NCI-H187 treated with DMSO at 0.1 percent for 48 hours (cell line): Measurements from ENCODE around the gene TRIM7.
"Not testable (repeated sequence)": the region's sequence is repeated elsewhere in the genome, so short reads cannot be mapped to it uniquely, and the experiment has no call there.

Source experiments
- DNase-seq: peaks from one replicate; lab custom pipeline; 2025; lab: John Stamatoyannopoulos, UW

TRIM7 gene

DNA sequence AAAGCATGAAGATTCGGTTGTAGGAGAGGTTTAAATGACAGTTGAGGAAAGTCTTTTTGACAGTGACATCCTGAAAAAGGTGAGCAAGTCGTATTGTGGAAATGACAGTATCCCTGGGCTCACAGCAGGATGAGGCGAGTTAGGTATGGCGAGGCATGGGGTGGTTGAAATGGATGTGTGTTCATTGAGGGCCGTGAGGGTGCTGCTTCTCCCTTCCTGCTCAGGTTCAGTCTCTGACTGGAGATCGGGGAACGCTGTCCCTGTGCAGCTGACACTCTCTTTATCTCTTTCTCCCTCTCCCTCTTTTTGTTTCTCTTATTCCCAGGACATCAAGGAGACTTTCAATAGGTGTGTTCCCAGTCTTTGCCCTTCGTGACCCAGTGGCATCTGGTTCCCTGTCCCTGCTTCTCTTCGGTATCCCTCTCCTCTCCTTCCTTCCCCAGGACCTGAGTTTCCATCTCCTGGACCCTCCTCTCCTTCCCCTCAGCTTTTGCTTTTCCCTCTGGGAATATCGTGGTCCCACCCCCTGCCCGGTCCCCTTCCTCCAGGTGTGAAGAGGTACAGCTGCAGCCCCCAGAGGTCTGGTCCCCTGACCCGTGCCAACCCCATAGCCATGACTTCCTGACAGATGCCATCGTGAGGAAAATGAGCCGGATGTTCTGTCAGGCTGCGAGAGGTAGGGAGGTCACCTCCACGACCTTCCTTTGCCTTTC lies 28.2 kb upstream of the TRIM7 start:
- no peak for DNase-seq

DNA sequence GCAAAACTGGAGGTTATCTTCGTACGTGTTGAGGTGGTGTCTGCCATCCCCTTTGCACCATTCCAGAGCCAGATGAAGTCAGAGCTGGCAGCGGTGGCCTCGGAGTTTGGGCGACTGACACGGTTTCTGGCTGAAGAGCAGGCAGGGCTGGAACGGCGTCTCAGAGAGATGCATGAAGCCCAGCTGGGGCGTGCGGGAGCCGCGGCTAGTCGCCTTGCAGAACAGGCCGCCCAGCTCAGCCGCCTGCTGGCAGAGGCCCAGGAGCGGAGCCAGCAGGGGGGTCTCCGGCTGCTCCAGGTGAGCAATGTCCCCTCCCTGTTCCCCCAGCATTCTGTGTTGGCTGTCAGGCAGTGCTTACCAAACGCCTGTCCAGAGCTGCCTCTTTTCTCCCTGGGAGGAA lies 27.6 kb upstream of the TRIM7 start:
- no peak for DNase-seq

DNA sequence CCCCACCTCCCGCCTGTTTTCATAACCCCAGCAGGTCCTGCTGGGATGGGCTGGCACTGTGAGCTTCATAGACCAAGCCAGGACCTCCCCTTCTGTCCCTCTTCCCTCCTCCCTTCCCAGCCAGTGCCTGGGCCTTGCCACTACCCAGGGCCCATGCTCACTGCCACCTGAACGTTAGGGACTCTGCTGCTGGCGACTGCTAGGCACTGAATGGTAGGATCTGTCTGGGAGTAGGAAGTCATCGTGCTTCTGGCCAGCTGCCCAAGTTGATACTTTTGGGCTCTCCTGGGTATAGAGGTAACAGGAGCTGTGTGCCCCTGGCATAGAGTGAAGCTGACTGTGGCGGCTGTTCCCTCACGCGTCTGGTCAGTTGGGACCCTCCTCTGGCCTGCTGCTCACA lies 26.4 kb upstream of the TRIM7 start:
- DNase-seq = no peak

DNA sequence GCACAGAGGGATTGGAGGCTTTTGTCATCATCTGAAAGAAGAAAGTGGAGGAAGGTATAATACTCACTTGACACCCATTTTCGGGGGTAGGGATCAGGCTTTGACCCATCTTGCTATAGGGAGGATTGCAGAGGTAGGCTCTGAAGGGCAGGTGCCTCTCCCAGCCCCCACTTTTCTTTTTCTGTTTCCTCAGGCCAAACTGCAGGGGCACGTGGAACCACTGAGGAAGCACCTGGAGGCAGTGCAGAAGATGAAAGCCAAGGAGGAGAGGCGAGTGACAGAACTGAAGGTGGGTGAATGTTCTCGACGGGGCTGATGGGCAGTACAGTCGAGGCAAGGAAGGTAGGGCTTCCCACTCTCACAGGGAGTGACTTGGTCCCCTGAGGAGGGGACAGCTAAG lies 25.6 kb upstream of the TRIM7 start:
- DNase-seq = no peak

DNA sequence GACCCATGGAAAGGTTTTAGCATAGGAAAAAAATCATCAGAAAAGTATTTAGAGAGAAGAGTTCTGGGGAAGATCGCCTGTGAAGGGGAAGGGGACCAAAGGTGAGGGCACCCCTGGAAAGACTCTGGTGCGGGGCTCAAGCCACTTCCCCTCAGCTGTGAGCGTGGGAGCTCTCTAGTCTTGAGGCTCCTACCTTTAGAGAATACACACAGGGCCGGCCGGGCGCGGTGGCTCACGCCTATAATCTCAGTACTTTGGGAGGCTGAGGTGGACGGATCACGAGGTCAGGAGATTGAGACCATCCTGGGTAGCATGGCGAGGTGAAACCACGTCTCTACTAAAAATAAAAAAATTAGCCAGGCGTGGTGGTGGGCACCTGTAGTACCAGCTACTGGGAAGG lies 25.0 kb upstream of the TRIM7 start:
- no peak for DNase-seq

DNA sequence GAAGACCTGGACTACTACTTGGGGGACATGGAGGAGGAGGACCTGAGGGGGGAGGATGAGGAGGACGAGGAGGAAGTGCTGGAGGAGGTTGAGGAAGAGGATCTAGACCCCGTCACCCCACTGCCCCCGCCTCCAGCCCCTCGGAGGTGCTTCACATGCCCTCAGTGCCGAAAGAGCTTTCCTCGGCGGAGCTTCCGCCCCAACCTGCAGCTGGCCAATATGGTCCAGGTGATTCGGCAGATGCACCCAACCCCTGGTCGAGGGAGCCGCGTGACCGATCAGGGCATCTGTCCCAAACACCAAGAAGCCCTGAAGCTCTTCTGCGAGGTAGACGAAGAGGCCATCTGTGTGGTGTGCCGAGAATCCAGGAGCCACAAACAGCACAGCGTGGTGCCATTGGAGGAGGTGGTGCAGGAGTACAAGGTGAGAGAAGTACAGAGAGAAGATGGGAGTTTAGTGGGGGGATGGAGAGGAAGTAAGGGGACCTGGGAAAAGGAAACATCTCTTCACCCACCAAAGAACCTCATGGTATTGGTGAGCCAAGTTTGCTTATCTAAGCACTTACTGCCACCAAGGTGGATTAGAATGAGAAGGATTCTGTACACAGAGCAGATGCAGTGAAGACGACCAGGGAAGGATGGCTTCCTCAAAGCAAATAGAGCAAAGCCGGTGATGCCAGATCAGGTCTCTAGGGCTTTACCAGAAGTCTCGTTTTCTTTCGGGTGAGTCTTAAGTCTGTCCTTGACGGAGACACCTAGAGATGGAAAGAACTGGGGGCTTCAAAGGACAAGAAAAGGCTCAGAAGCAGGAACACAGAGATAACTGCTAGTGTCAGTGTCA lies 19.6 kb upstream of the TRIM7 start:
- DNase-seq = no peak

DNA sequence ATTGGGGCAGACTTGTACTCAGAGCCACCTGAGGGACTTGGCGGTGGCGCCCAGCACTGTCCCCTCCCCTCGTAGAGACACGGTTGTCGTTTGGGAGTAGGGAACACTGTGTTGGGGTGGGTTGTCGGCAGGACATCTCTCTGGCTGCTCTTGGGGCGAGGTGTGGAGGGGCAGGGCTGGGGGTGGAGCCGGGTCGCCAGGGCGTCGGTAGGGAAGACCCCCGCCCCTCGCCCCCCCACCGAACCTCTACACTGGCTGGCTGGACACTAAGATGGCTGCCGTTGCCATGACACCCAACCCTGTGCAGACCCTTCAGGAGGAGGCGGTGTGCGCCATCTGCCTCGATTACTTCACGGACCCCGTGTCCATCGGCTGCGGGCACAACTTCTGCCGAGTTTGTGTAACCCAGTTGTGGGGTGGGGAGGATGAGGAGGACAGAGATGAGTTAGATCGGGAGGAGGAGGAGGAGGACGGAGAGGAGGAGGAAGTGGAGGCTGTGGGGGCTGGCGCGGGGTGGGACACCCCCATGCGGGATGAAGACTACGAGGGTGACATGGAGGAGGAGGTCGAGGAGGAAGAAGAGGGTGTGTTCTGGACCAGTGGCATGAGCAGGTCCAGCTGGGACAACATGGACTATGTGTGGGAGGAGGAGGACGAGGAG lies 18.9 kb upstream of the TRIM7 start:
- DNase-seq = no peak

DNA sequence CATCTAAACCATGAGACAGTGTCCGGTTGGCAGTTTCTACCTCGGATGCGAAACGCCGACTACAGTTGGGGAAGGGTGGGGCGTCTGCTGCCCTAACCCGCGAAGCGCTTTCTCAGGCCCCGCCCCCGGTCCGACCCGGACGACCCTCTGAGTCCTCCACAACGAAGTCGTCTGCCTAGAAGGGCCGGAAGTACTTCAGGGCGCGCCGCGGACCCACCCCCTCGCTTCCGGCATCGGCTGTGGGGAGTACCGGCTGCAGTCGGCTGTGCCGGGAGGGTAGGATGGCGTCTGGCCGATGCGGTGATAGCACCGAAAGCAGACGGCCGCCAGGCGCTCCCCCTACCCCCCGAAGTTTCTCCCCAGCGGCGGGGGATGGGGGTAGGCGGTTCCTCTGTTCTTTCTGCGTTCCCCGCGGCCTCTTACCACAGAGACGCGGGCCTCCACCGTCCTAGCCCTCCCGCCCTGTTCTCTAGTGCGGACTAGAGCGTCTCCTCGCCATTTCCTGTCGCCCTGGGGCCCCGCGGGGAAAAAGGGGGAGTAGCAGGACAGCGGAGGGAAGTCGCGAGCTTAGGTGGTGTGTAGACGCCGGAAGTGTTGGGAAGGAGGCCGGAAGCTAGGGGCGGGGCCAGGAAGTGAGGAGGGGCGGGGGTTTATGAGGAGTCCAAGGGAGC lies 18.2 kb upstream of the TRIM7 start, which contains the start of gene TRIM41:
Gene TRIM41 (plus strand): TSS at position 224 of the 671 bp plus-strand sequence. CDS start 719 bp downstream, outside the sequence.
- no peak for DNase-seq

DNA sequence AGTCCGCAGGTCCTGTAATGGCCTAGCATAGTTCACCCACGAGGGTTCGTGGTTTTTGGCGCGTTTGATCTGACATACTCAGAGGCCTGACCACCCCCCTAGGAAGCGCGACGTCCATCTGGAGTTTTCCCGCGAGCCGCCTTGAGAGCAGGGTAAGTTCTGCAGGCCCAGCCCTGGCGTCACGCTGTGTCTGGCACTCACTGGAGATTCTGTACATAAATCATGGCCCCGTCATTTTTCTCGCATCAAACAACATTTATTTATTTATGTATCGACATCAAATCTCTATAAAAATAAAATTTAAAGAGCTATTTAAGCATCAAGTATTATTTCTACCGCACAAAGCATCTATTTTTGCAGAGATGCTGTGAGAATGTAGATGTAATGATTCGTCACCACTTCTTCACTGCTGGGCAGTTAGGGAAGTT lies 17.6 kb upstream of the TRIM7 start:
- no peak for DNase-seq

DNA sequence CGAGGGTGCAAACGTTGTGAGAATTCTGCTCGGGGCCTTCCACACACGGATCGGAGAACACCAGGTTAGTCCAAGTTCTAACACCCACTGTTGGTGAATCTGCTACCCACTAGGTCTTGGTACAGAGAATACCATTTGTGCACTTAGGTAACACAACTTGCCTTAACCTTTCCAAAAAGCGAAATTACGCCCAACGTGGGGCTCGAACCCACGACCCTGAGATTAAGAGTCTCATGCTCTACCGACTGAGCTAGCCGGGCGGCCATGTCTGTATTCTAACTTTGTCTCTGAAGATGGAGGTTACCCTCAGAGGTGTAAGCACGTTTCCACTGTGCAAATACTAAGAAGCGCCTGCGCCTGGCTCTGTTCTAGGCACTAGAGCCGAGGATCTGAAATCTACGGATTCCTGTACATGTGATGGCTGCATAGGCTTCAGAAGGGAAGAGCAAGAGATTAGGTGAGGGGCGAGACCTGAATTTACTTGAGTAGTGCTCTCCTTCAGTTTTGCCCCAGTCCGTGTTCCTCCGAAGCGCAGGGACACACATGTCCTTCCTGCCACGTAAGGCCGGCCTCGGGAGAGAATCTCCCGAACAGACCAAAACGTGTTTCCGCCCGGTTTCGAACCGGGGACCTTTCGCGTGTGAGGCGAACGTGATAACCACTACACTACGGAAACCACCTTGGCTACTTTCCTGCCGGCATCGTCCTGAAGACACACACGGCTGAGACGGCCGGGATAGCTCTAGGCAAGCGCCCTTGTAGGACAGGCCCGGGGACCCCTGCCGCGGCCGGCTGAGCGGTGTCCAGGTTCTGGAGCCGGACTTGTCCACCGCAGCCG lies 17.0 kb upstream of the TRIM7 start:
- DNase-seq = no peak

DNA sequence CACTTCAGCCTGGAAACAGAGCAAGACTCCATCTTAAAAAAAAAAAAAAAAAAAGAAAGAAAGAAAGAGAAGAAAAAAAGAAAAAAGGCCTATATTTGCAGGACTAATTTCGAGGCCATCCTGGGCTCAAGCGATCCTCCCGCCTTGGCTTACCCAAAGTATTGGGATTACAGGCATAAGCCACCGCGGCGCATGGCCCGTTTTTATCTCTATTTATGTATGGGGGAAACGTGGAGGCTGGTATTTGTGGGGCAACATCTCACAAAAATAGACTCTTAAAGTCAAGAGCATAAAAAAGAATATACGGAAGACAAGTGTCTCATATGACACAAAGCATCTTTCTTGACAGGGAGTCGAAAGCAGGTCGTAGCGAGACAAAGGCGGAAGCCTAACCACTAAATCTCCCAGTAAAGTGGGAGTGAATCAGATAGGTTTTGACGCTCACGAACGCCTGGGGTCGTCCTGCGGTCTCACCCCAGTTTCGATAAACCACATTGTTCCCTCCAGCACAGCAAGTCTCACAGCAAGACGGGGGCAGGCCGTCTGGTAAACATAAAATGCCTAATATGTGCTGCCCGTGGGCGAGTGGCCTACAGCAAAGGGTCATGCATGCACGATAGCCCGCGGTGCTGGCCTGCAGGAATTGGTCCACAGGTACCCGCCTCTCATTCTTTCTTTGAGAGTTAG lies 16.3 kb upstream of the TRIM7 start:
- DNase-seq = no peak

DNA sequence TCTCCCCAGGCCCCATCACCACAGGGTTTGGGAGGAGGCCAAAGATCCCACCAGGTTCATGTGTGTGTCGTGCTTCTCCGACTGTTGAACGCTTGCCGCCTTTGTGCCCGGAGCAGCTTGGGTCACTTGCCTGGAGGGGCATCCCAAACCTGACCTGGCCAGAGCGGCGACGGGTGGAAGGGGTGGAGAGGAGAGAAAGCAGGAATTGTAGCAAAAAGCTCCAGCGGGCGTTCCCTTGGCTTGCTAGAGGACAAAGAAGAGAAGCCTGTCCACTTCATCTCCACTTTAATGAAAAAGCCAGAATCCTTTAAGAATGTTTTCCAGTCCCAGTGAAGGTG lies 15.2 kb upstream of the TRIM7 start:
- no peak for DNase-seq

DNA sequence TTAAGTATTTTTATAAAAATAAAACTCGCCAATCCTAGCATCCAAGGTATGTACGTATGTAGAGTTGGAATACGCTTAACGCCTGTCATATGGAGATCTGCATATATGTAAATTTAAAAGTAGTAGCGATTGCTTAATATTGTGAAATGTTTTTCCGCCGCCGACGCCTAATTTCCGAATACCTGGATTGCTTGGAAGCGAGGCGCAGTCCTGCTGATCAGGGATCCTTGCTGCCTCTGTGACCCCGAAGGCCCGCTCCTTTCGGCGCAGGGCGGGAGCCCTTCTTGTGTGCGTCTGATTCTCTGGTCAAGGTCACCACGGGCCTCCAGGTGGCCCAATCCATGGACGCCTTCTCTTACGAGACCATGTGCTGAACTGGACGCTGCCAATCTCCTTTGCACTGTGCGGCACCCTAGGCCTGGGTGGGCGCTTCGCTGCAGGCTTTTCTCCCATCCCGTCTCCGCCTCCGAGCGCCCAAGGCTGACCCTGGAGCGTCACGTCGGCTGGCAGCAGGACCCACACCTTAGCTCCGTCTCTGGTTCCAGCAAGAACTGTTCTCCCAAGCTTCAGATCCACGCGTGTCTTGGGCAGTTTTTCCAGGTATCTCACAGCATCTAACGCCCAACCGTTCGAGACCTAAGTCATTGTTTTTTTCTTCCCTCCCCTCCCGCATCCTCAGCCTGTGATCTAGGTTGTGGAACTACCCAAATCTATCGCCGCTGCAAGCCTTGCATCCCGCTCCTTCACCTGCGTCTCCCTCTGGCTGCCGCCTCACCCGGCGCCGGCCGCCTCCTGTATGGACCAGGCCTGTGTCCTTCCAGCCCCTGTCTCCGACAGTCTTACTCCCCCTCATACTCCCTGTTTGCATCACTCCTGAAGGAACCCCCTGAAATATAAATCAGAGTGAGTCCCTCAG lies 14.5 kb upstream of the TRIM7 start:
- no peak for DNase-seq

DNA sequence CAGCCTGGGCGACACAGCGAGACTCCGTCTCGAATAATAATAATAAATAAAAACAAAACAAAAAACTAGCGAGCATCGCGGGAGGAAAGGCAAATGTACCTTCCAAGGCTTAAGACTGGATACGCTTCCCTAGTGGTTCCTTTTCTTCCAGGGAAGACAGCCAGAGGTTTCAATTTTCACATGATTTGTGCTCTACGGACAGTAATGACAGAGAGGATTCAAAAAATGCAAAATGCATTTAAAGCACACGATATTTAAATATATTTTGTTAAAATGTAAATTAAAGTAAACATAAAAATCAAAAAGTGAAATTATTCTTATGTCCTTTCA lies 13.8 kb upstream of the TRIM7 start:
- DNase-seq = no peak

DNA sequence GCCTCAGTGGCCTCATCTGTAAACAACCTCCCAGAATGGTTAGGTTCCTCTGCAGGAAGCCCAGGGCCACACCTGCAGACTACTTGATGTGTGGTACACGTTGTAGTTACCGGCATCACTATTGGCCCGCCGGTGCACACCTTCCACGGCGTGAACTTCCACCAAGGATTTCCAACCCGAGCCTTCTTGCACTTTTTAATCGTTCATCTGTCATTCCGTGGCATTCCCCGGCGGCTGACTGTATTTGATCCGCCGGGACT lies 12.7 kb upstream of the TRIM7 start:
- DNase-seq = no peak

DNA sequence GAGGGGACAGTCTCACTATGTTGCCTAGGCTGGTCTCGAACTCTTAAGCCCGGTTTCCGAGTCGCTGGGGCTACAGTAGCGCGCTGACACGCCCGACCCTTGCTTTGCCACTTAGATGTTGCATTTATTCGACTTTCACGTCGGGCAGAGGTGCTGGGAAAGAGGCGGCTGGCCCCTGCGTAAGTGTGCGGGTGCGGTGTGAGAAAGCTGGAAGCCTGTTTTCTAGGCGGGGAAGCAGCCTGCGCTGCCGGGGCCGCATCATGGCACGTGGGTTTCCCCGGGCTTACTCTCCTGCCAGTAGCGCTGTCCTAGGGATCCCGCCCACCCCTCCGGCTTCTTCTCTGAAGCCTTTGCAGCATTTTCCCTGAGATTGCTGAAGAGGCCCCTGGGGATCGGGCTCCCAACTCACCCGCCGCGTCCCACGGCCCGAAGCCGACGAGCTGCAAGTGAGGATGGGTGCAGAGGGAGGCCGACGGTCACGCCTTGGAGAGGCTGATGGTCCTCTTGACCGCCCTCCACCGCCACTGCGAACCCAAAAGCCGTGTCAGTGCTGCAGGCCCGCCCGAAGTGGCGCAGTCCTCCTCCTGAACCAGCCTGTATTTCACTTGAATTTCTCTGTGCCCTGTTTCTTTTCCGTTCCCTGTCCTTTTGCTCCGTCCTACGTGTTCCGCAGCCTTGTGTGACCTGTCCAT lies 12.3 kb upstream of the TRIM7 start:
- DNase-seq = no peak

DNA sequence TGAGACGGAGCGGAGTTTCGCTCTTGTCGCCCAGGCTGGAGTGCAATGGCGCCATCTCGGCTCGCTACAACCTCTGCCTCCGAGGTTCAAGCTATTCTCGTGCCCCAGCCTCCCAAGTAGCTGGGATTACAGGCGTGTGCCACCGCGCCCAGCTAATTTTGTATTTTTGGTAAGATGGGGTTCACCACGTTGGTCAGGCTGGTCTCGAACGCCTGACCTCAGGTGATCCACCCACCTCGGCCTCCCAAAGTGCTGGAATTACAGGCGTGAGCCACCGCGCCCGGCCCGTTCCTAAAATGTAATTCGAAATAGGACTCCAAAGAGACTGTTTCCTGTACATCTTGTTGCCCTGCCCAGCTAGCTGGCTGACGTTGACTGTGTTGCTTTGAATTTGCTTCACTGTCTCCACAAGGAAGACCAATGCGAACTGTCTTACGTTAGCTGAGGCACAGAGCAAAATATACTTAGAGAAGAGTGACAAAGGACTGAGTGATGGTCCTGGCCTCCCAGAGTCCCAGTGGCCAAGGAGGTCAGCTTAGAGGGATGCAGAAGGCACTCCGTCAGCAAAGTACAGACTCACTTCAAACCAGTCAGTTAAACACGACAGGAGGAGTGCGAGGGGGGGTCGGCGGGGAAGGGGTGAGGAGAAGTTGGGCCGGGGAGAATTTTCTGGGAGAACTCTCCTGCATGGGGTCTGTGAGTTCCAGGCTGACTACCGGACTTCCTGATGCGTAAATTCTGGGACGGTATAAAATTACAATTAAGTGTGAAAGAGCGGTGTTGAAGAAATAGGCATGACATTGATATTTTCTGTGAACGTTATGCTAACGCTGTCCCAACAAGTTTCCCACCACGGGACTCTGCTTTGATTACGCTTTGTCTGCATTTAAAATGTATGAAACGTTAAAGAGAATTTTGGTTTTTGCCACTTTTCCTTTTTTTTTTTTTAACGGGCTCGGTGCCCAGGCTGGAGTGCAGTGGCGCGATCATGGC lies 11.3 kb upstream of the TRIM7 start:
- DNase-seq = no peak

DNA sequence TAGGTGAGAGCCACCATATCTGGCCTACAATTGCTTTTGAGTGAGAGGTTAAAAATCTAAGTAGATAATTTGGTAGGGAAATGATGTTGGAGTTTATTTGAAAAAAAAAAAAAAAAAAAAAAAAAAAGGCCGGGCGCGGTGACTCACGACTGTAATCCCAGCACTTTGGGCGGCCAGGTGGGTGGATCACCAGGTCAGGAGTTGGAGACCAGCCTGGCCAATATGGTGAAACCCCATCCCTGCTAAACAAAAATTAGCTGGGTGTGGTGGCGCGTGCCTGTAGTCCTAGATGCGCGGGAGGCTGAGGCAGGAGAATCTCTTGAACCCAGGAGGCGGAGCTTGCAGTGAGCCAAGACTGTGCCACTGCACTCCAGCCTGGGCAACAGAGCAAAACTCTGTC lies 9.3 kb upstream of the TRIM7 start:
- DNase-seq = not testable (repeated sequence)
